Measurements from ENCODE around the gene RNF175.

- TF ChIP-seq CTCF (IDR thresholded peaks at IDR 0.05) (no peak), POLR2A (IDR thresholded peaks at IDR 0.05) (no peak)
These were observed 46.2 kb upstream of the RNF175 start for GRCh38 chr4:153806073-153806472.

Data from upper lobe of left lung (tissue), 4 donors.